ENCODE data around the gene GLRA3.

DNA sequence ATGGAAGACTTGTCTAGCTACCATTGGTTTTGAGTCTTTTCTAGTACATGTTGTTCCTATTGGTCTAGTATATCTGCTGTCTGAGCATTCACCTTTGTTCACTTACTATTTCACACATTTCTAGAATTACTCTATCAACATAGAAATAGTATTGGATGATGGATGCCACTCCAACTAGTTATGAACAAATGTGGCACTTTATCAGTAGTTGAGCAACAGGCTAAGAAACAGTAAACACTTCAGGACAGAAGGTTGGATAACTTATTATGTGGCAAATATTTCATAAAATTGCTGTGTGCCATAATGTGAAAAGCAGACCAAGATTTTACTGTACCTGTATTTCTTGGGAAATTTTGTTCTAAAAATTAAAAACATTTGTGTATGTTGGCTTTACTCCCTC lies 42.4 kb upstream of the GLRA3 start:
- TF ChIP-seq YY1 (IDR thresholded peaks at IDR 0.05; ENCODE audit: insufficient read depth, insufficient read length) (no peak), SUZ12 (IDR thresholded peaks at IDR 0.05; ENCODE audit: extremely low read depth, insufficient read depth, insufficient read length) (no peak), ZNF274 (IDR thresholded peaks at IDR 0.05; ENCODE audit: low read depth, low read length) (no peak)

All from NT2/D1 (cell line).